Measurements from ENCODE around the gene GRM7.

The GRM7 gene

GRCh38 chr3:7630925-7631324, 770.0 kb downstream of the GRM7 start:
- H3K4me3 ChIP-seq (ENCODE audit: low read length) = no peak overlapping the region

GRCh38 chr3:7632305-7632704, 771.4 kb downstream of the GRM7 start:
- TF ChIP-seq, protein P1, sequence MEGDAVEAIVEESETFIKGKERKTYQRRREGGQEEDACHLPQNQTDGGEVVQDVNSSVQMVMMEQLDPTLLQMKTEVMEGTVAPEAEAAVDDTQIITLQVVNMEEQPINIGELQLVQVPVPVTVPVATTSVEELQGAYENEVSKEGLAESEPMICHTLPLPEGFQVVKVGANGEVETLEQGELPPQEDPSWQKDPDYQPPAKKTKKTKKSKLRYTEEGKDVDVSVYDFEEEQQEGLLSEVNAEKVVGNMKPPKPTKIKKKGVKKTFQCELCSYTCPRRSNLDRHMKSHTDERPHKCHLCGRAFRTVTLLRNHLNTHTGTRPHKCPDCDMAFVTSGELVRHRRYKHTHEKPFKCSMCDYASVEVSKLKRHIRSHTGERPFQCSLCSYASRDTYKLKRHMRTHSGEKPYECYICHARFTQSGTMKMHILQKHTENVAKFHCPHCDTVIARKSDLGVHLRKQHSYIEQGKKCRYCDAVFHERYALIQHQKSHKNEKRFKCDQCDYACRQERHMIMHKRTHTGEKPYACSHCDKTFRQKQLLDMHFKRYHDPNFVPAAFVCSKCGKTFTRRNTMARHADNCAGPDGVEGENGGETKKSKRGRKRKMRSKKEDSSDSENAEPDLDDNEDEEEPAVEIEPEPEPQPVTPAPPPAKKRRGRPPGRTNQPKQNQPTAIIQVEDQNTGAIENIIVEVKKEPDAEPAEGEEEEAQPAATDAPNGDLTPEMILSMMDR (conservative IDR thresholded peaks at IDR 0.05; ENCODE audit: low read length) = no peak
- DNase-seq (ENCODE audit: low read depth) = no peak
- no peak overlapping the region for H3K4me3 ChIP-seq (ENCODE audit: low read length)

More at GRCh38 chr3:7630925-7631324, 770.0 kb downstream of the GRM7 start:
- DNase-seq (ENCODE audit: low read depth) = no peak
- TF ChIP-seq, protein P1 (conservative IDR thresholded peaks at IDR 0.05; ENCODE audit: low read length) = no peak

GRCh38 chr3:7637694-7638093, 776.8 kb downstream of the GRM7 start:
- TF ChIP-seq, protein P1 (conservative IDR thresholded peaks at IDR 0.05; ENCODE audit: low read length) = no peak
- no peak overlapping the region for H3K4me3 ChIP-seq (ENCODE audit: low read length)
- DNase-seq (ENCODE audit: low read depth) = no peak

GRCh38 chr3:7638103-7638502, 777.2 kb downstream of the GRM7 start:
- TF ChIP-seq, protein P1 (conservative IDR thresholded peaks at IDR 0.05; ENCODE audit: low read length) = no peak
- no peak for DNase-seq (ENCODE audit: low read depth)
- no peak overlapping the region for H3K4me3 ChIP-seq (ENCODE audit: low read length)

GRCh38 chr3:7640787-7641186, 779.9 kb downstream of the GRM7 start:
- DNase-seq (ENCODE audit: low read depth) = no peak
- TF ChIP-seq, protein P1 (conservative IDR thresholded peaks at IDR 0.05; ENCODE audit: low read length) = no peak
- no peak overlapping the region for H3K4me3 ChIP-seq (ENCODE audit: low read length)

- TF ChIP-seq, protein P1 (conservative IDR thresholded peaks at IDR 0.05; ENCODE audit: low read length) = no peak
- no peak overlapping the region for H3K4me3 ChIP-seq (ENCODE audit: low read length)
- DNase-seq (ENCODE audit: low read depth) = no peak
Observed at GRCh38 chr3:7646851-7647250, 785.9 kb downstream of the GRM7 start.

DNA sequence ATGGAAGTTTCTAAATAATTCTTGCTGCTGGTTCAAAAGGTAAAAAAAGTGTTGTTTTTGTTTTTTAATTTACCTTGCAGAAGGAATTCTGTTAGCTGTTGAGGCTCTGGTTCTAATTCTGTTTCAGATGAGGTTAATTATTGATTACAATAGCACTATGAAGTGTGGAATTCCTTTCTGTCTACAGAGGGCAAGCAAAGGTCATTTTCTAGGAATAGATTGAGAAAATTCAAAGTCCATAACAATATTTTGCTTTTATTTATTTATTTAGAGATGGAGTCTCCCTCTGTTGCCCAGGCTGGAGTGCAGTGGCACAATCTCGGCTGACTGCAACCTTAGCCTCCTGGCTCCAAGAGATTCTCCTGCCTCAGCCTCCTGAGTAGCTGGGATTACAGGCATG, 789.6 kb downstream of the GRM7 start:
- no peak overlapping the region for H3K4me3 ChIP-seq (ENCODE audit: low read length)
- TF ChIP-seq, protein P1 (conservative IDR thresholded peaks at IDR 0.05; ENCODE audit: low read length) = no peak
- no peak for DNase-seq (ENCODE audit: low read depth)
